K562 (cell line): ENCODE data around the gene TNFAIP8L1. TPM values are rescaled to one million over a fixed set of nuclear protein-coding genes. Genes with fewer than 3 reads are reported as not detected.

Source experiments
- HNRNPLL ChIP-seq: fragments of 200-400 bp; formaldehyde crosslinking; IDR thresholded peaks from 2 replicates; pipeline ENCODE4 v1.6.1; 2017; ENCODE audit warnings: low read length, low read depth, mild to moderate bottlenecking; ENCODE audit not compliant: poor library complexity, severe bottlenecking
- LCOR ChIP-seq: sonication (generic); formaldehyde crosslinking; IDR thresholded peaks from 2 replicates; pipeline ENCODE4 v1.8.0; 2022; ENCODE audit warnings: mild to moderate bottlenecking, missing genetic modification reagents
- MLLT1 ChIP-seq, 2 experiments: fragments of 450-650 bp; IDR thresholded peaks; 2 replicates each; pipeline ENCODE4 v1.6.1; 2016
- NBN ChIP-seq: fragments of 450-650 bp; IDR thresholded peaks from 2 replicates; pipeline ENCODE4 v1.6.1; 2016; ENCODE audit warnings: low read depth, mild to moderate bottlenecking
- PHB2 ChIP-seq: fragments of 450-650 bp; IDR thresholded peaks from 2 replicates; pipeline ENCODE4 v1.6.1; 2017; ENCODE audit warnings: low read depth
- RBM14 ChIP-seq: fragments of 200-400 bp; formaldehyde crosslinking; IDR thresholded peaks from 2 replicates; pipeline ENCODE4 v1.6.1; 2018; ENCODE audit warnings: low read depth, mild to moderate bottlenecking, low read length, moderate library complexity, borderline replicate concordance; ENCODE audit not compliant: insufficient read depth
- SAP30 ChIP-seq: fragments of 200-600 bp; sonication (generic); IDR thresholded peaks from 2 replicates; pipeline ENCODE4 v1.6.1; 2012; ENCODE audit warnings: borderline replicate concordance, low read depth, mild to moderate bottlenecking, moderate library complexity, low read length, control low read depth, inconsistent platforms; ENCODE audit not compliant: insufficient read depth, poor library complexity, severe bottlenecking
- SNRNP70 ChIP-seq: fragments of 200-400 bp; formaldehyde crosslinking; optimal IDR thresholded peaks from 2 replicates; pipeline ENCODE3; 2017; ENCODE audit warnings: low read depth, low read length
- TEAD1 ChIP-seq, 2 experiments: fragments of 450-650 bp in 1 of 2; sonication (generic) in 1 of 2; formaldehyde crosslinking; IDR thresholded peaks; 2 replicates each; pipeline versions ENCODE4 v1.4.0 to v1.8.0; 2020 to 2022; ENCODE audit warnings: mild to moderate bottlenecking in 2 of 2, missing genetic modification reagents in 1 of 2
- THAP12 ChIP-seq: fragments of 250-450 bp; sonication (Bioruptor Pico); IDR thresholded peaks from 2 replicates; pipeline ENCODE4 v1.9.0; 2021; ENCODE audit warnings: mild to moderate bottlenecking, inconsistent platforms
- THRAP3 ChIP-seq: fragments of 450-650 bp; IDR thresholded peaks from 2 replicates; pipeline ENCODE4 v1.6.1; 2016; ENCODE audit warnings: mild to moderate bottlenecking, inconsistent platforms, borderline replicate concordance
- YY1 ChIP-seq, 3 experiments: IDR thresholded peaks; 2 replicates each; pipeline ENCODE4 v1.6.1; 2011; ENCODE audit warnings: low read length in 2 of 3, mild to moderate bottlenecking in 2 of 3, moderate library complexity in 2 of 3, borderline replicate concordance in 1 of 3, control low read depth in 1 of 3, low read depth in 1 of 3; ENCODE audit not compliant: insufficient read depth in 3 of 3, insufficient replicate concordance in 2 of 3, control insufficient read depth in 1 of 3, insufficient read length in 1 of 3; ENCODE audit errors: extremely low read depth in 1 of 3
- ZNF140 ChIP-seq: fragments of 250-450 bp; sonication (Bioruptor Pico); IDR thresholded peaks from 2 replicates; pipeline ENCODE4 v1.8.0; 2021; ENCODE audit warnings: moderate library complexity, mild to moderate bottlenecking, inconsistent platforms
- ZNF146 ChIP-seq: IDR thresholded peaks from one replicate; pipeline ENCODE4 v1.6.1; 2018; ENCODE audit warnings: missing compliant biosample characterization; ENCODE audit not compliant: unreplicated experiment
- ZNF408 ChIP-seq: fragments of 250-450 bp; sonication (Bioruptor Pico); IDR thresholded peaks from 2 replicates; pipeline ENCODE4 v1.4.0; 2020; ENCODE audit warnings: low read depth, mild to moderate bottlenecking, moderate library complexity
- polyA plus RNA-seq, 8 experiments: library from polyadenylated mRNA; depleted of rRNA in 4 of 8; stranded (reverse) in 5 of 8; unstranded in 3 of 8; fragments of >200 nt; fragmentation: Nextera tagmentation in 2 of 8; fragmentation: Illumina TruSeq in 1 of 8; extraction: Ambion mirVana in 2 of 8; extraction: Trizol in 1 of 8; gene quantifications; 2 replicates each; pipeline versions ENCODE4 v1.2.1 to v1.2.3, GENCODE V29; 2011 to 2014; ENCODE audit warnings: inconsistent platforms in 1 of 8, missing spikeins in 1 of 8
- total RNA-seq, 7 experiments: library from RNA; depleted of rRNA in 6 of 7; stranded (reverse); fragments of >200 nt in 6 of 7; fragmentation: Illumina TruSeq in 2 of 7; extraction: Trizol in 2 of 7; gene quantifications; 2 replicates each; pipeline versions ENCODE4 v1.2.1 to v1.2.3, GENCODE V29; 2011 to 2021; ENCODE audit warnings: low replicate concordance in 1 of 7
- TF ChIP-seq, protein P1 (sequence below): fragments of 450-650 bp; formaldehyde crosslinking; IDR thresholded peaks from 2 replicates; pipeline ENCODE4 v1.4.0; 2020; ENCODE audit warnings: mild to moderate bottlenecking, moderate library complexity
- TF ChIP-seq, protein P2 (sequence below): fragments of 150-350 bp; conservative IDR thresholded peaks from 2 replicates; pipeline ENCODE4 v1.6.1; 2014; ENCODE audit warnings: low read length

TNFAIP8L1 gene
- total and polyA plus RNA-seq, 9 of the 15 experiments (the other 6 are each of a cell fraction or from before 2014, with no cell fraction given), result 0.69 to 9.3 (median 4.9) TPM

GRCh38 chr19:4606921-4607678 lies 32.2 kb upstream of the TNFAIP8L1 start (continued):
- no peak for TF ChIP-seq MLLT1 (IDR thresholded peaks at IDR 0.05)
- TF ChIP-seq, protein P1, sequence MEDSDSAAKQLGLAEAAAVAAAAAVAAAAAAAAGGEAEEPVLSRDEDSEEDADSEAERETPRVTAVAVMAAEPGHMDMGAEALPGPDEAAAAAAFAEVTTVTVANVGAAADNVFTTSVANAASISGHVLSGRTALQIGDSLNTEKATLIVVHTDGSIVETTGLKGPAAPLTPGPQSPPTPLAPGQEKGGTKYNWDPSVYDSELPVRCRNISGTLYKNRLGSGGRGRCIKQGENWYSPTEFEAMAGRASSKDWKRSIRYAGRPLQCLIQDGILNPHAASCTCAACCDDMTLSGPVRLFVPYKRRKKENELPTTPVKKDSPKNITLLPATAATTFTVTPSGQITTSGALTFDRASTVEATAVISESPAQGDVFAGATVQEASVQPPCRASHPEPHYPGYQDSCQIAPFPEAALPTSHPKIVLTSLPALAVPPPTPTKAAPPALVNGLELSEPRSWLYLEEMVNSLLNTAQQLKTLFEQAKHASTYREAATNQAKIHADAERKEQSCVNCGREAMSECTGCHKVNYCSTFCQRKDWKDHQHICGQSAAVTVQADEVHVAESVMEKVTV, result no peak
- no peak for TF ChIP-seq YY1 (IDR thresholded peaks at IDR 0.05; ENCODE audit: borderline replicate concordance in 1 of 3, control insufficient read depth in 1 of 3, extremely low read depth in 1 of 3, insufficient read depth in 3 of 3, insufficient read length in 1 of 3, insufficient replicate concordance in 2 of 3, low read depth in 1 of 3, low read length in 2 of 3)
- no peak for TF ChIP-seq ZNF140 (CRISPR knock-in tag)
- TF ChIP-seq NBN, result no peak
- TF ChIP-seq PHB2, result no peak
- TF ChIP-seq TEAD1 (CRISPR knock-in tag; IDR thresholded peaks at IDR 0.05), result no peak
- no peak for TF ChIP-seq RBM14
- no peak for TF ChIP-seq HNRNPLL
- TF ChIP-seq, protein P2, sequence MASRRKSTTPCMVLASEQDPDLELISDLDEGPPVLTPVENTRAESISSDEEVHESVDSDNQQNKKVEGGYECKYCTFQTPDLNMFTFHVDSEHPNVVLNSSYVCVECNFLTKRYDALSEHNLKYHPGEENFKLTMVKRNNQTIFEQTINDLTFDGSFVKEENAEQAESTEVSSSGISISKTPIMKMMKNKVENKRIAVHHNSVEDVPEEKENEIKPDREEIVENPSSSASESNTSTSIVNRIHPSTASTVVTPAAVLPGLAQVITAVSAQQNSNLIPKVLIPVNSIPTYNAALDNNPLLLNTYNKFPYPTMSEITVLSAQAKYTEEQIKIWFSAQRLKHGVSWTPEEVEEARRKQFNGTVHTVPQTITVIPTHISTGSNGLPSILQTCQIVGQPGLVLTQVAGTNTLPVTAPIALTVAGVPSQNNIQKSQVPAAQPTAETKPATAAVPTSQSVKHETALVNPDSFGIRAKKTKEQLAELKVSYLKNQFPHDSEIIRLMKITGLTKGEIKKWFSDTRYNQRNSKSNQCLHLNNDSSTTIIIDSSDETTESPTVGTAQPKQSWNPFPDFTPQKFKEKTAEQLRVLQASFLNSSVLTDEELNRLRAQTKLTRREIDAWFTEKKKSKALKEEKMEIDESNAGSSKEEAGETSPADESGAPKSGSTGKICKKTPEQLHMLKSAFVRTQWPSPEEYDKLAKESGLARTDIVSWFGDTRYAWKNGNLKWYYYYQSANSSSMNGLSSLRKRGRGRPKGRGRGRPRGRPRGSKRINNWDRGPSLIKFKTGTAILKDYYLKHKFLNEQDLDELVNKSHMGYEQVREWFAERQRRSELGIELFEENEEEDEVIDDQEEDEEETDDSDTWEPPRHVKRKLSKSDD, result no peak
- no peak for TF ChIP-seq SNRNP70
- no peak for TF ChIP-seq SAP30
- TF ChIP-seq THRAP3, result no peak
- no peak for TF ChIP-seq THAP12 (CRISPR knock-in tag)
- TF ChIP-seq LCOR (CRISPR knock-in tag), result no peak
- TF ChIP-seq ZNF146, result no peak
- TF ChIP-seq ZNF408 (CRISPR knock-in tag), result no peak
